ENCODE results near the gene KLHL30. TPM values are rescaled to one million over a fixed set of nuclear protein-coding genes. Genes with fewer than 3 reads are reported as not detected.

The KLHL30 gene
- total RNA-seq, 4 donors from 2014 or later, result 0.14 to 5.6 TPM; not detected in 2

DNA sequence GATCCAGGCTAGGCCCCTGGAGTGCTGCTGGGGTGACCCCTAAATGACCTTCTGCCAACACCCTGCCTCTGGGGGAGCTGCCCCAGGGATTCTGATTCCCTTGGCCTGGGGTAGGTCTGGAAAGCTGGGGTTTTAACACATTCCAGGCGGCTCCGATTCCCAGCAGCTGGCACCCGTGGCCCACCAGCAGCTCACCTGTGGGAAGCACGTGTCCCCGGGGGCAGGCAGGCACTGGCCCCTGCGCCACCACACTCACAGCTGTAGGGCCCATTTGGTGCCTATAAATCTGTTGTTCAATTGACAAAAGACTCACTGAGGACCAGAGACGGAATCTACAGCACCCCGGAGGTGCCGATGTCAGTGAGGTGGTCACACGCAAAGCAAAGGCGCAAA lies 4.1 kb upstream of the KLHL30 start:
- no peak for TF ChIP-seq POLR2A (IDR thresholded peaks at IDR 0.05)
- in situ Hi-C loops (cut with MboI; ENCODE audit: low pct_ligation_motif_present in 1 of 4, low pct_unique_long_range_greater_than_20kb in 1 of 4, low sequenced_read_pairs in 3 of 4) (no loop called here), intact Hi-C loops (cut with DNase I; ENCODE audit: low total_unique reads) (no loop called here)
- Histone ChIP-seq H3K27ac (no peak overlapping the region), H3K36me3 (no peaks in the 10 kb centered on the region), H3K27me3 (no peaks in the 10 kb centered on the region), H3K4me1 (peaks cover 0 to 8% (median 4%) of the 10 kb centered on the region in 4 donors), H3K9me3 (no peaks in the 10 kb centered on the region), H3K4me3 (no peak overlapping the region)
- WGBS, 2 donors (ENCODE audit: low coverage in 1 of 2), result 93% methylated on average over 6 of the region's 11 CpGs; no CpG with 5 or more reads in 1 of the 2 donors
- no peak for DNase-seq

DNA sequence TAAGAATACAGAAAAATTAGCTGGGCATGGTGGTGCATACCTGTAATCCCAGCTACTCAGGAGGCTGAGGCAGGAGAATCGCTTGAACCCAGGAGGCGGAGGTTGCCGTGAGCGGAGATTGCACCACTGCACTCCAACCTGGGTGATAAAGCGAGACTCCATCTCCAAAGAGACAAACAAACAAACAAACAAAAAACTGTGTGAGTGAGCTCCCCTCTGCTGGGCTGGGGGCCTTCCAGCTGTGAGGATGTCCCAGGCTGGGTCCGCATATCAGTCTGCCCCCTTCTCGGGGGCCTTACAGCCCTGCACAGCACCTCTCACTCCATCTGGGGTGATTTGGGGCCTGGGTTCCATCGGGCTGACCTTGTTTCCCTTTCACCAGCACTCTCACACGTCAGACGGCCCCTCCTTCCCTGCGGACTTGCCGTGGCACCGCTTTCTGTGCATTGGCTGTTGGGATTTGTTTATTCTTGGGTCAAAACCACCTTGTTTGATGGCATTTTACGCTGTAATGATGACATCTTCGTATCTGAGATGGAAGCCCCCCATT lies 2.8 kb upstream of the KLHL30 start:
- TF ChIP-seq EP300 (IDR thresholded peaks at IDR 0.05; ENCODE audit: low read depth), result no peak
- TF ChIP-seq POLR2A (IDR thresholded peaks at IDR 0.05), result no peak
- TF ChIP-seq POLR2AphosphoS5 (IDR thresholded peaks at IDR 0.05), result no peak
- no peak for TF ChIP-seq CTCF (IDR thresholded peaks at IDR 0.05)
- no peak for DNase-seq
- no peak overlapping the region for H3K27ac ChIP-seq
- no peak overlapping the region for H3K4me3 ChIP-seq
- no peaks in the 10 kb centered on the region for H3K9me3 ChIP-seq
- peaks cover 0 to 8% (median 4%) of the 10 kb centered on the region in 4 donors for H3K4me1 ChIP-seq
- H3K36me3 ChIP-seq, result no peaks in the 10 kb centered on the region
- in situ Hi-C loops (cut with MboI; ENCODE audit: low pct_ligation_motif_present in 1 of 4, low pct_unique_long_range_greater_than_20kb in 1 of 4, low sequenced_read_pairs in 3 of 4), result no loop called here
- no peaks in the 10 kb centered on the region for H3K27me3 ChIP-seq
- WGBS, 2 donors (ENCODE audit: low coverage in 1 of 2), result 85 to 92% methylated on average over 2 to 15 of the region's 15 CpGs
- intact Hi-C loops (cut with DNase I; ENCODE audit: low total_unique reads), result no loop called here

DNA sequence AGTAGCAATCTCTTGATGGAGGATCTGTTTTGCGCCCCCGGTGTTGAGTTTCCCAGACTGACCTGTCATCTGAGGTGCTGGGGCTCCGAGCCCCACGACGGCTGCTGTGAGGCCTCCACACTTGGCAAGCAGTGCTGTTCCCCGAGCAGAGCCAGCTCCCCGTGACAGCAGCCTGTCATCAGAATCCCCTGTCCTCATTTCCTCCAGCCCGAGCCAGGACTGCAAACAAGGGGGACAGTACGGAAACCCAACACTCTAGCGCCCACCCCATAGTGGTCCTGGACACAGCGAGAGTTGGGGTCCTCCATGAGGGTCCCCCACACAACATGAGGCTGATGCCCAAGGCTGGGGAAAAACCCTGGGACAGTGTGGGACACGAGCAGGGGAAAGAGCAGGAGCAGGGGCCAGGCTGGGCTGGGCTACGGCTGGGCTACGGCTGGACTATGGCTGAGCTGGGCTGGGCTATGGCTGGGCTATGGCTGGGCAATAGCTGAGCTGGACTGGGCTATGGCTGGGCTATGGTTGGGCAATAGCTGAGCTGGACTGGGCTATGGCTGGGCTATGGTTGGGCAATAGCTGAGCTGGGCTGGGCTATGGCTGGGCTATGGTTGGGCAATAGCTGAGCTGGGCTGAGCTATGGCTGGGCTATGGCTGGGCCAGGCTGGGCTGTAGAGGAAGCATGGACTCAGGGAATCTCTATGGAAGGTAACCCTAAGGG lies 1.5 kb upstream of the KLHL30 start:
- no peaks in the 10 kb centered on the region for H3K9me3 ChIP-seq
- peaks cover 3 to 17% (median 11%) of the 10 kb centered on the region in 4 donors for H3K4me1 ChIP-seq
- H3K27me3 ChIP-seq, result no peaks in the 10 kb centered on the region
- H3K36me3 ChIP-seq, result no peaks in the 10 kb centered on the region
- H3K4me3 ChIP-seq, result no peak overlapping the region
- intact Hi-C loops (cut with DNase I; ENCODE audit: low total_unique reads) (no loop called here), in situ Hi-C loops (cut with MboI; ENCODE audit: low pct_ligation_motif_present in 1 of 4, low pct_unique_long_range_greater_than_20kb in 1 of 4, low sequenced_read_pairs in 3 of 4) (no loop called here)
- H3K27ac ChIP-seq, result no peak overlapping the region
- DNase-seq, result no peak
- TF ChIP-seq CTCF (IDR thresholded peaks at IDR 0.05) (no peak), POLR2A (IDR thresholded peaks at IDR 0.05) (no peak), POLR2AphosphoS5 (IDR thresholded peaks at IDR 0.05) (no peak), EP300 (IDR thresholded peaks at IDR 0.05; ENCODE audit: low read depth) (no peak)
- WGBS, 2 donors (ENCODE audit: low coverage in 1 of 2), result 72% methylated on average over 14 of the region's 14 CpGs; no CpG with 5 or more reads in 1 of the 2 donors

DNA sequence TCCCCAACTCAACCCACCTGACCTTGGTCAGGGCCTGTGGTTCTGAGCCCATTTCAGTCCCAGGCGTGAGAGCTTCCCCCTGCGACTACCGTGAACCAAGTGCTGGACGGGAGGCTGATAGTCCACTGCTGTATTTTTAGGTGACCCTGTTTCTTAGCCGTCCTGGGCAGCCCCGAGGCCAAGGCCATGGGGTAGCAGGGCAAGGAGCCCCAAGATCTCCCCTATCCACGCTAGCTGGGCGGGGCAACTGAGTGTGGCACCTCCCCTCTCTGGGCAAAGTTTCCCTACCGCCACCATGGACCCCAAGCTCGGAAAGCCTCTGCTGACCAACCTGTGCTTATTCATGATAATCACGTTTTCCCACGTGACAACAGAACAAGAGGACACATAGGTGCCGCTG lies 583 bp upstream of the KLHL30 start:
- TF ChIP-seq CTCF (IDR thresholded peaks at IDR 0.05), result no peak
- TF ChIP-seq POLR2A (IDR thresholded peaks at IDR 0.05), result no peak
- TF ChIP-seq EP300 (IDR thresholded peaks at IDR 0.05; ENCODE audit: low read depth), result no peak
- no peak for TF ChIP-seq POLR2AphosphoS5 (IDR thresholded peaks at IDR 0.05)
- Histone ChIP-seq H3K4me1 (peaks cover 7 to 27% (median 19%) of the 10 kb centered on the region in 4 donors), H3K4me3 (no peak overlapping the region), H3K27me3 (no peaks in the 10 kb centered on the region), H3K36me3 (no peaks in the 10 kb centered on the region), H3K27ac (no peak overlapping the region), H3K9me3 (no peaks in the 10 kb centered on the region)
- intact Hi-C loops (cut with DNase I; ENCODE audit: low total_unique reads), result no loop called here
- DNase-seq, result no peak
- in situ Hi-C loops (cut with MboI; ENCODE audit: low pct_ligation_motif_present in 1 of 4, low pct_unique_long_range_greater_than_20kb in 1 of 4, low sequenced_read_pairs in 3 of 4), result no loop called here
- WGBS, 2 donors (ENCODE audit: low coverage in 1 of 2), result 87% methylated on average over 13 of the region's 13 CpGs; no CpG with 5 or more reads in 1 of the 2 donors

Data from transverse colon (tissue), 4 donors.